Neuronal stem cell (in vitro differentiated cells): ENCODE results near the gene PDCD5.

ENCODE experiments used
- DNase-seq: peaks from one replicate; pipeline ENCODE4 v3.0.0-alpha.2; 2013; ENCODE audit warnings: low spot score
- H2AFZ ChIP-seq: one replicate; pipeline ENCODE4 v1.6.1; 2013; ENCODE audit warnings: mild to moderate bottlenecking, low read length, inconsistent platforms
- H2AK5ac ChIP-seq: 2 replicates; pipeline ENCODE4 v1.6.1; 2013; ENCODE audit warnings: low read depth, mild to moderate bottlenecking, inconsistent platforms, low read length, moderate library complexity, mixed read lengths
- H2BK120ac ChIP-seq: 2 replicates; pipeline ENCODE4 v1.6.1; 2013; ENCODE audit warnings: low read depth, mild to moderate bottlenecking, inconsistent platforms, low read length, moderate library complexity, mixed read lengths
- H2BK12ac ChIP-seq: one replicate; pipeline ENCODE4 v1.6.1; 2013; ENCODE audit warnings: low read length, inconsistent platforms
- H2BK15ac ChIP-seq: 2 replicates; pipeline ENCODE4 v1.6.1; 2013; ENCODE audit warnings: mild to moderate bottlenecking, low read length, inconsistent platforms, mixed read lengths
- H2BK5ac ChIP-seq: one replicate; pipeline ENCODE4 v1.6.1; 2013; ENCODE audit warnings: inconsistent platforms, mild to moderate bottlenecking, low read length, moderate library complexity
- H3K14ac ChIP-seq: one replicate; pipeline ENCODE4 v1.6.1; 2013; ENCODE audit warnings: low read length, inconsistent platforms
- H3K18ac ChIP-seq: 2 replicates; pipeline ENCODE4 v1.6.1; 2013; ENCODE audit warnings: low read length, inconsistent platforms
- H3K23ac ChIP-seq: 2 replicates; pipeline ENCODE4 v1.6.1; 2013; ENCODE audit warnings: low read depth, mild to moderate bottlenecking, mixed read lengths, low read length, inconsistent platforms; ENCODE audit not compliant: poor library complexity
- H3K27ac ChIP-seq: replicated peaks from 3 replicates; pipeline ENCODE4 v1.5.1; 2013; ENCODE audit warnings: low read length, inconsistent platforms
- H3K27me3 ChIP-seq, 3 experiments: 2 replicates each; pipeline ENCODE4 v1.6.1; 2013; ENCODE audit warnings: low read length in 3 of 3, mild to moderate bottlenecking in 2 of 3, inconsistent platforms in 1 of 3, low read depth in 1 of 3, mixed read lengths in 1 of 3, moderate library complexity in 1 of 3; ENCODE audit not compliant: control insufficient read depth in 3 of 3, insufficient read depth in 3 of 3
- H3K36me3 ChIP-seq, 2 donors: replicated peaks in 1 of 2; 2 replicates each; pipeline ENCODE4 v1.6.1; 2013; ENCODE audit warnings: low read length in 2 of 2; ENCODE audit not compliant: control insufficient read depth in 2 of 2, insufficient read depth in 2 of 2
- H3K4ac ChIP-seq: 2 replicates; pipeline ENCODE4 v1.6.1; 2013; ENCODE audit warnings: inconsistent platforms, mild to moderate bottlenecking, low read length, moderate library complexity
- H3K4me1 ChIP-seq, 2 donors: 1 replicate in 1 of 2; 2 replicates in 1 of 2; pipeline ENCODE4 v1.6.1; 2013; ENCODE audit warnings: low read length in 2 of 2, low read depth in 1 of 2; ENCODE audit not compliant: control insufficient read depth in 2 of 2, insufficient read depth in 1 of 2
- H3K4me2 ChIP-seq: one replicate; pipeline ENCODE4 v1.6.1; 2013; ENCODE audit warnings: mild to moderate bottlenecking, low read length, inconsistent platforms; ENCODE audit not compliant: insufficient read depth, poor library complexity, severe bottlenecking
- H3K4me3 ChIP-seq, 2 donors: 2 replicates each; pipeline ENCODE4 v1.5.1; 2013; ENCODE audit warnings: low read length in 2 of 2, mild to moderate bottlenecking in 2 of 2, inconsistent platforms in 1 of 2, moderate library complexity in 1 of 2
- H3K79me1 ChIP-seq: one replicate; pipeline ENCODE4 v1.6.1; 2013; ENCODE audit warnings: low read depth, mild to moderate bottlenecking, inconsistent platforms, low read length, moderate library complexity
- H3K9ac ChIP-seq: one replicate; pipeline ENCODE4 v1.6.1; 2013; ENCODE audit warnings: mild to moderate bottlenecking, low read depth, low read length, inconsistent platforms; ENCODE audit not compliant: poor library complexity
- H3K9me3 ChIP-seq, 2 donors: replicated peaks in 1 of 2; 2 replicates each; pipeline versions ENCODE3 to v1.6.1; 2013; ENCODE audit warnings: low read length in 2 of 2, mild to moderate bottlenecking in 2 of 2, inconsistent platforms in 1 of 2, low read depth in 1 of 2, mixed read lengths in 1 of 2, moderate library complexity in 1 of 2; ENCODE audit not compliant: control insufficient read depth in 2 of 2, insufficient read depth in 1 of 2
- H4K8ac ChIP-seq: one replicate; pipeline ENCODE4 v1.6.1; 2013; ENCODE audit warnings: low read depth, mild to moderate bottlenecking, inconsistent platforms, low read length, moderate library complexity
- H4K91ac ChIP-seq: one replicate; pipeline ENCODE4 v1.6.1; 2013; ENCODE audit warnings: low read length, low read depth, mild to moderate bottlenecking, inconsistent platforms; ENCODE audit not compliant: poor library complexity
- WGBS, 2 donors: extraction: QIAGEN DNeasy Blood & Tissue Kit; methylation state at CpG; one replicate each; pipeline ENCODE4 v1.1.7; 2013; ENCODE audit warnings: missing lambda C conversion rate in 2 of 2, mixed read lengths in 1 of 2; ENCODE audit not compliant: insufficient read length in 2 of 2, insufficient replicate concordance in 1 of 2; ENCODE audit errors: extremely low coverage in 2 of 2; 5-methylcytosine and 5-hydroxymethylcytosine counted together

PDCD5 gene

GRCh38 chr19:32595491-32595890, 14.5 kb downstream of the PDCD5 start:
- no peaks in the 10 kb centered on the region for H3K79me1 ChIP-seq
- no peak overlapping the region for H3K23ac ChIP-seq
- H3K18ac ChIP-seq: no peak overlapping the region
- no CpG with 5 or more reads among the region's 6 CpGs for WGBS, 2 donors
- no peak overlapping the region for H2BK120ac ChIP-seq
- no peak overlapping the region for H3K14ac ChIP-seq
- DNase-seq: no peak
- peaks cover 22 to 70% of the 10 kb centered on the region in 2 donors for H3K36me3 ChIP-seq
- H3K4me1 ChIP-seq: no peaks in the 10 kb centered on the region
- H3K9ac ChIP-seq: no peak overlapping the region
- no peak overlapping the region for H2BK12ac ChIP-seq
- no peak overlapping the region for H2BK15ac ChIP-seq
- no peak overlapping the region for H4K91ac ChIP-seq
- no peak overlapping the region for H3K27ac ChIP-seq
- H2AFZ ChIP-seq: no peak overlapping the region
- no peak overlapping the region for H3K4me2 ChIP-seq
- H3K4ac ChIP-seq: no peak overlapping the region
- H4K8ac ChIP-seq: no peak overlapping the region
- H3K27me3 ChIP-seq: no peaks in the 10 kb centered on the region
- peaks cover 0 to 2% of the 10 kb centered on the region in 2 donors for H3K9me3 ChIP-seq
- H2BK5ac ChIP-seq: no peak overlapping the region
- no peak overlapping the region for H2AK5ac ChIP-seq
- H3K4me3 ChIP-seq: no peak overlapping the region

GRCh38 chr19:32598022-32598421, 17.0 kb downstream of the PDCD5 start:
- Histone ChIP-seq H3K18ac (no peak overlapping the region), H2BK15ac (no peak overlapping the region), H3K4me3 (peak overlapping the region in 1 of 2 donors; percentile 19), H3K36me3 (peaks cover 26 to 79% of the 10 kb centered on the region in 2 donors), H3K27ac (no peak overlapping the region), H3K14ac (no peak overlapping the region), H3K4me2 (no peak overlapping the region), H3K23ac (no peak overlapping the region), H3K9me3 (peaks cover 0 to 2% of the 10 kb centered on the region in 2 donors), H4K91ac (no peak overlapping the region), H2AK5ac (no peak overlapping the region), H3K9ac (peak overlapping the region; percentile 60), H2BK12ac (no peak overlapping the region), H3K4me1 (no peaks in the 10 kb centered on the region), H2BK5ac (no peak overlapping the region), H2BK120ac (no peak overlapping the region), H4K8ac (no peak overlapping the region), H3K79me1 (no peaks in the 10 kb centered on the region), H3K27me3 (no peaks in the 10 kb centered on the region), H2AFZ (no peak overlapping the region), H3K4ac (no peak overlapping the region)
- no CpG with 5 or more reads among the region's 11 CpGs for WGBS, 2 donors
- no peak for DNase-seq

GRCh38 chr19:32599258-32599657, 18.3 kb downstream of the PDCD5 start:
- H3K79me1 ChIP-seq: no peaks in the 10 kb centered on the region
- H4K91ac ChIP-seq: no peak overlapping the region
- no peak overlapping the region for H3K14ac ChIP-seq
- no peak overlapping the region for H3K9ac ChIP-seq
- H3K4me2 ChIP-seq: no peak overlapping the region
- H3K4me1 ChIP-seq: no peaks in the 10 kb centered on the region
- no peaks in the 10 kb centered on the region for H3K27me3 ChIP-seq
- no peak overlapping the region for H3K27ac ChIP-seq
- no peak overlapping the region for H2BK12ac ChIP-seq
- H2BK120ac ChIP-seq: no peak overlapping the region
- H2AFZ ChIP-seq: no peak overlapping the region
- H2BK5ac ChIP-seq: no peak overlapping the region
- no peak overlapping the region for H4K8ac ChIP-seq
- no peak overlapping the region for H3K18ac ChIP-seq
- peaks cover 28 to 80% of the 10 kb centered on the region in 2 donors for H3K36me3 ChIP-seq
- DNase-seq: no peak
- no peak overlapping the region for H2AK5ac ChIP-seq
- no peak overlapping the region for H3K23ac ChIP-seq
- no peaks in the 10 kb centered on the region for H3K9me3 ChIP-seq
- WGBS, 2 donors: no CpG with 5 or more reads among the region's 6 CpGs
- H3K4me3 ChIP-seq: no peak overlapping the region
- H3K4ac ChIP-seq: no peak overlapping the region
- H2BK15ac ChIP-seq: no peak overlapping the region

GRCh38 chr19:32599736-32600157, 18.8 kb downstream of the PDCD5 start:
- Histone ChIP-seq H3K4me1 (no peaks in the 10 kb centered on the region), H3K27me3 (no peaks in the 10 kb centered on the region), H3K14ac (no peak overlapping the region), H4K91ac (no peak overlapping the region), H3K27ac (no peak overlapping the region), H2BK120ac (no peak overlapping the region), H2BK5ac (no peak overlapping the region), H2AK5ac (no peak overlapping the region), H3K4me2 (no peak overlapping the region), H4K8ac (no peak overlapping the region), H3K18ac (no peak overlapping the region), H3K9ac (no peak overlapping the region), H2BK15ac (no peak overlapping the region), H3K23ac (no peak overlapping the region), H3K79me1 (no peaks in the 10 kb centered on the region), H3K9me3 (no peaks in the 10 kb centered on the region), H2BK12ac (no peak overlapping the region), H3K36me3 (peaks cover 28 to 78% of the 10 kb centered on the region in 2 donors), H3K4me3 (no peak overlapping the region), H2AFZ (no peak overlapping the region), H3K4ac (no peak overlapping the region)
- WGBS, 2 donors: no CpG with 5 or more reads among the region's 2 CpGs
- peak; percentile 40 for DNase-seq
